Liver (tissue), 3 donors: ENCODE measurements around the gene STOM.

Experiments
- CTCF ChIP-seq: fragments of 150-350 bp; IDR thresholded peaks from 2 replicates; pipeline ENCODE4 v1.5.1; 2017; ENCODE audit warnings: improper control_type of control experiment, low read depth, low read length; ENCODE audit not compliant: missing input control
- GABPA ChIP-seq, 2 donors: IDR thresholded peaks in 1 of 2; conservative IDR thresholded peaks in 1 of 2; 2 replicates each; pipeline ENCODE4 v1.6.1; 2016; ENCODE audit warnings: antibody characterized with exemption in 2 of 2, mild to moderate bottlenecking in 1 of 2, moderate library complexity in 1 of 2
- JUND ChIP-seq, 2 donors: IDR thresholded peaks; 2 replicates each; pipeline ENCODE4 v1.6.1; 2016; ENCODE audit warnings: antibody characterized with exemption in 2 of 2
- RAD21 ChIP-seq, 2 donors: IDR thresholded peaks; 2 replicates each; pipeline ENCODE4 v1.6.1; 2016; ENCODE audit warnings: antibody characterized with exemption in 2 of 2, mild to moderate bottlenecking in 2 of 2
- REST ChIP-seq: IDR thresholded peaks from 2 replicates; pipeline ENCODE4 v1.6.1; 2016; ENCODE audit warnings: antibody characterized with exemption, mild to moderate bottlenecking
- RXRA ChIP-seq, 2 donors: IDR thresholded peaks; 2 replicates each; pipeline ENCODE4 v1.6.1; 2017 to 2018; ENCODE audit warnings: antibody characterized with exemption in 2 of 2, mild to moderate bottlenecking in 1 of 2
- SP1 ChIP-seq: IDR thresholded peaks from 2 replicates; pipeline ENCODE4 v1.6.1; 2018; ENCODE audit warnings: antibody characterized with exemption, mild to moderate bottlenecking
- TF ChIP-seq, protein P1 (sequence below): IDR thresholded peaks from 2 replicates; pipeline ENCODE4 v1.6.1; 2016; ENCODE audit warnings: antibody characterized with exemption
- TF ChIP-seq, protein P2 (sequence below): IDR thresholded peaks from 2 replicates; pipeline ENCODE4 v1.6.1; 2016; ENCODE audit warnings: antibody characterized with exemption
- donor health status: healthy.
- donor health status: healthy.

- TF ChIP-seq CTCF (no peak), GABPA (IDR thresholded peaks at IDR 0.05 in 1 of 2, conservative IDR thresholded peaks at IDR 0.05 in 1 of 2) (no peak), JUND (IDR thresholded peaks at IDR 0.05) (no peak), RAD21 (IDR thresholded peaks at IDR 0.05) (no peak), RXRA (IDR thresholded peaks at IDR 0.05) (no peak), SP1 (no peak), REST (no peak)
- TF ChIP-seq, protein P1, sequence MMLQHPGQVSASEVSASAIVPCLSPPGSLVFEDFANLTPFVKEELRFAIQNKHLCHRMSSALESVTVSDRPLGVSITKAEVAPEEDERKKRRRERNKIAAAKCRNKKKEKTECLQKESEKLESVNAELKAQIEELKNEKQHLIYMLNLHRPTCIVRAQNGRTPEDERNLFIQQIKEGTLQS: no peak
- TF ChIP-seq, protein P2, sequence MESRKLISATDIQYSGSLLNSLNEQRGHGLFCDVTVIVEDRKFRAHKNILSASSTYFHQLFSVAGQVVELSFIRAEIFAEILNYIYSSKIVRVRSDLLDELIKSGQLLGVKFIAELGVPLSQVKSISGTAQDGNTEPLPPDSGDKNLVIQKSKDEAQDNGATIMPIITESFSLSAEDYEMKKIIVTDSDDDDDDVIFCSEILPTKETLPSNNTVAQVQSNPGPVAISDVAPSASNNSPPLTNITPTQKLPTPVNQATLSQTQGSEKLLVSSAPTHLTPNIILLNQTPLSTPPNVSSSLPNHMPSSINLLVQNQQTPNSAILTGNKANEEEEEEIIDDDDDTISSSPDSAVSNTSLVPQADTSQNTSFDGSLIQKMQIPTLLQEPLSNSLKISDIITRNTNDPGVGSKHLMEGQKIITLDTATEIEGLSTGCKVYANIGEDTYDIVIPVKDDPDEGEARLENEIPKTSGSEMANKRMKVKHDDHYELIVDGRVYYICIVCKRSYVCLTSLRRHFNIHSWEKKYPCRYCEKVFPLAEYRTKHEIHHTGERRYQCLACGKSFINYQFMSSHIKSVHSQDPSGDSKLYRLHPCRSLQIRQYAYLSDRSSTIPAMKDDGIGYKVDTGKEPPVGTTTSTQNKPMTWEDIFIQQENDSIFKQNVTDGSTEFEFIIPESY: no peak
Observed at GRCh38 chr9:121340676-121341392, 29.2 kb downstream of the STOM start.
